HG03159 (cell line): ENCODE measurements around the gene DNPH1.

Experiments used
- ATAC-seq: cut with Tn5 transposase; IDR thresholded peaks from one replicate; pipeline ENCODE4 v1.9.1; 2021; ENCODE audit warnings: mild to moderate bottlenecking, moderate library complexity; ENCODE audit not compliant: unreplicated experiment

Gene DNPH1

DNA sequence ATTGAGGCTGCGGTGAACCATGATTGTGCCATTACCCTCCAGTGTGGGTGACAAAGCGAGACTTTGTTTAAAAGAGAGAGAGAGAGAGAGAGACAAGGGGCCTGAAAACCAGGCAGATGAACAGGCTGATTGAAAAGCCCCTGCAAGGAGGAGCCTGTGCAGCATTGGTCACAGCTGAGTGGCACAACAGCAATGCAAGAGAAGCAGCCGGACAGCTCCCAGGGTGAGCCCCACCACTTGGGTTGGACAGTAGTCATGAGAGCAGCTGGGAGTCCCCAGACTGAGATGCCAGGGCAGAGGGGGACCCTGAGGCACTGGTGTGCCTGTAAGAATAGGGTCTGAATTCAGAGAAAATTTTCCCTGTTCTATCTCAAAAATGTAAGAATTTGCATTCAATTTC is 10.2 kb downstream of the DNPH1 start:
- no peak for ATAC-seq

DNA sequence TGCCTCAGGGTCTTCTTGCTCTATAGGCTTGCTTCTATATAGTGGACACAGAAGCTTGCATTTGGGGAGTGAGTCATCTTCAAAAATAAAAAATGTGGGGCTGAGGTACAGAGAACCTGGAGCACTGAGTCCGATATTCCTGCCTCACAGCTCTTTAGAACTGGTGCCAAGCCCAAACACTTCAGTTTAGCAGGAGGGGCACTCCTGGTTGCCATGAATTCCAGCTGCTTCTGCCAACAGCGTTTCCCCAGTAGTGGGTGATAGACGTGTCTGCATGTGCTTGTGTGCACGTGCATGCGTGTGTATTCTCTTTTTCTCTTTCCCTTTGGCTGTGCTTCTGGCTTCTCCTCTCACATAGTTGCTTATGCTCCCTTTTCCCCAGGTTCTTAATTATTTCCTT is 11.9 kb downstream of the DNPH1 start:
- no peak for ATAC-seq

DNA sequence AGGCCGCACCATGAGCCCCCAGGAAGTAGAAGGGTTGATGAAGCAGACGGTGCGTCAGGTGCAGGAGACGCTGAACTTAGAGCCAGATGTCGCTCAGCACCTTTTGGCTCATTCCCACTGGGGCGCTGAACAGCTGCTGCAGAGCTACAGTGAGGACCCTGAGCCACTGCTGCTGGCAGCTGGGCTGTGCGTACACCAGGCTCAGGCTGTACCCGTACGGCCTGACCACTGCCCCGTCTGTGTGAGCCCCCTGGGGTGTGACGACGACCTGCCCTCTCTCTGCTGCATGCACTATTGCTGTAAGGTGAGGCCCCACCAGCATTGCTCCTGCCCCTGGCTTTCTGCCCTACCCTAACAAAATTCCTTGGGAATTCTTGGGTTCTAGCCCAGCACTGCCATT is 13.1 kb downstream of the DNPH1 start:
- ATAC-seq, result no peak

DNA sequence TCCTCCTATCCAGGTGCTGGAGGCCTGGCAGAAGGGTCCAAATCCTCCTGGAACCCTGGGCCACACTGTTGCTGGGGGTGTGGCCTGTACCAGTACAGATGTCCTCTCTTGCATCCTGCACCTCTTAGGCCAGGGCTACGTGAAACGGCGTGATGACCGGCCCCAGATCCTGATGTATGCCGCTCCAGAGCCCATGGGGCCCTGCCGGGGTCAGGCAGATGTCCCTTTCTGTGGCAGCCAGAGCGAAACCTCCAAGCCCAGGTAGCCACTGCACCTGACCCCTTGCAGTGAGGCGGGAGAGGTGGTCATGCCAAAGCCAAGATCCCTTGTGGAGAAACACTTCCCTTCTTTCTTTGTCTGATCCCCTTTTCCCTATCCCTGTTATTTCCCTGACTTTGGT is 14.2 kb downstream of the DNPH1 start:
- ATAC-seq, result no peak

GRCh38 chr6:43213431-43213830 is 15.8 kb downstream of the DNPH1 start:
- ATAC-seq, result no peak

GRCh38 chr6:43211955-43212354 is 17.3 kb downstream of the DNPH1 start:
- ATAC-seq, result no peak

DNA sequence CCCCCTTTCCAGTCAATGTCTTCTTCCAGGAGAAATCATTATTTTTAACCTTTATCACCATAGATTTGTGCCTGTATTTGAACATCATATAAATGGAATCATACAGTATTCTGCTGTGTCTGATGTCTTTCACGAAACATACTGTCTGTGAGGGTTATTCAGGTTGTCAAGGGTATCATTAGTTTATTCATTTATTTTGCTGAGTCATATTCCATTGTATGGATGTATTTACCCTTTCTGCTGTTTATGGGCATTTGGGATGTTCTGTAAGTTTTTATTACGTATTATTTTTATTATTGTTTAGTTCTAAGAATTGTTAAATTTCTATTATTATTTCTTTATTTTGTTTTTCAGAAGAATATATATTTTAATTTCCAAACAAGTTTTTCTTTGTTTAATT is 22.0 kb downstream of the DNPH1 start:
- no peak for ATAC-seq

GRCh38 chr6:43205849-43206248 is 23.4 kb downstream of the DNPH1 start:
- ATAC-seq, result no peak

DNA sequence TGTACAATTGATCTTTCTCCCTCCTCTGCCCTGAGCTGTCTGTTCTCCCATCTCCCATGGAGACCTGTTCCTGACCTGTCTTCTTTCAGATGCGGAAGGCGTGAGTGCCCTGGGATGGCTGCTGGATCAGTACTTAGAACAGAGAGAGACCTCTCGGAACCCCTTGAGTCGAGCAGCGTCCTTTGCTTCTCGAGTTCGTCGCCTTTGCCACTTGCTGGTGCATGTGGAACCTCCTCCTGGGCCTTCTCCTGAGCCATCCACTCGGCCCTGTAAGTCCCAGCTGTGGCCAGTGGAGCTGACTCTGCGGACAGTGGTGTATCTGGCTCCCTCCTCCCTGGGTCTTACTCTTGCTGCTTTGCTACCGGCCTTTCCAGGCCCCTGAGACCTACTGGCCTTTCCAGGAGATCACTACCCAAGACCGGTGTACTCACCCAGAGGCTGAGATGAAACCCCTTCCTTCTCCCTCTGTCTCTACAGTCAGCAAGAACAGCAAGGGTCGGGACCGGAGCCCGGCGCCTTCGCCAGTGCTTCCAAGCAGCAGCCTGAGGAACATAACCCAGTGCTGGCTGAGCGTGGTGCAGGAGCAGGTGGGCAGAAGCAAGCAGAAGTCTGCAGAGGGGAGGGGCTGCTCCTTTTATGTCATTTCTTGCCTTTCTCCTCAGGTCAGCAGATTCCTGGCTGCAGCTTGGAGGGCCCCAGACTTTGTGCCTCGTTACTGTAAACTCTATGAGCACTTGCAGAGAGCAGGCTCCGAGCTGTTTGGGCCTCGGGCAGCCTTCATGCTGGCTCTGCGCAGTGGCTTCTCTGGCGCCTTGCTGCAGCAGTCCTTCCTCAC is 24.8 kb downstream of the DNPH1 start:
- ATAC-seq, result no peak

DNA sequence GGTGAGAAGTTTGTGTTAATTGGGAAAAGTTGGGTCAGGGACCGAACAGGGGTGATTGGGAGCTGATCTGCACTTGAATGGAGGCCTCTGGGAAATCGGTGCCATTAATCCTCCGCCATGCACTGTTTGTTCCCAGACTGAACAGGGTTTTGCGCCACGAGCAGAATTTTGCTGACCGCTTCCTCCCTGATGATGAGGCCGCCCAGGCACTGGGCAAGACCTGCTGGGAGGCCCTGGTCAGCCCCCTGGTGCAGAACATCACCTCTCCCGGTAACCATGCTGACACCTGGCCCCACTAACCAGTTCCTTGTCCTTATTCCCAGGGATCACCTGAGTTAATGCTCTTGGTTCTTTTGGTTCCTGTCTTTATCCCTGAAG is 25.6 kb downstream of the DNPH1 start:
- ATAC-seq, result no peak

GRCh38 chr6:43203029-43203717 is 26.1 kb downstream of the DNPH1 start:
- ATAC-seq, result no peak

DNA sequence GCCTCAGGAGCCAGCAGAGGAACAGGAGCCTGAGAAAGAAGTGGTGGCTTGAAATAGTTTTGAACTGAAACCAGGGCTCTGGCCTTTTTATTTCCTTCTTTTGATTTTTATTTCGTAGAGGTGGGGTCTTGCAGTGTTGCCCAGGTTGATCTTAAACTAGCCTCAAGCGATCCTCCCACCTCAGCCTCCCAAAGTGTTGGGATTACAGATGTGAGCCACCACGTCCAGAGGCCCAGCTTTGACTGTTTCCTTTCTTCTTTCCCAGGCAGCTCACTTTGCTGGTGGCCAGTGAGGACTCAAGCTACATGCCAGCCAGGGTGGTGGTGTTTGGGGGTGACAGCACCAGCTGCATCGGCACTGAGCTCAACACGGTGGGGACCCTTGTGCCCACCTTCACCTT is 26.8 kb downstream of the DNPH1 start:
- no peak for ATAC-seq

DNA sequence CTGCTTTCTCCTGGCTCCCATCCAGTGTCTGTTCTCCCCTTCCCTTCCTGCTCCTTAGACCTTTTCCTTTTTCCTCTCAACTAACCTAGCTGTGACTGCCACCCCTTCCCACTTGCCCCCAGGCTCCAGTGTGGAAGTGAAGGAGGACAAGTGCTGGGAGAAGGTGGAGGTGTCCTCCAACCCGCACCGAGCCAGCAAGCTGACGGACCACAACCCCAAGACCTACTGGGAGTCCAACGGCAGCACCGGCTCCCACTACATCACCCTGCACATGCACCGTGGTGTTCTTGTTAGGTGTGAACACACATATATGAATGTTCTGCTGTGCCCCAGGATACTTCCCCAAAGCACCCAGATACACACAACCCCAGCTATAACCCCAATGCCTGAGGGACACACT is 28.7 kb downstream of the DNPH1 start:
- no peak for ATAC-seq

DNA sequence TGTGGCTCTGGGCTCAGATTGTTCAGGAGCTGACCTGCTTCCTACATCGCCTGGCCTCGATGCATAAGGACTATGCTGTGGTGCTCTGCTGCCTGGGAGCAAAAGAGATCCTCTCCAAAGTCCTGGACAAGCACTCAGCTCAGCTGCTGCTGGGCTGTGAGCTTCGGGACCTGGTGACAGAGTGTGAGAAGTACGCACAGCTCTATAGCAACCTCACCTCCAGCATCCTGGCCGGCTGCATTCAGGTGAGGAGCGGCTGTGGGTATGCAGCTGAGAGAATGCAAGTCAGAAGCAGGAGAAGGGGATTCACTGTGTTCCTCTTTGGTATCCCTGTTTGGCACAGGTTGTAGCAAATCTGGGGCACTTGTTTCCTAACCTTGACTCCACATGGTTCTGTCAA is 29.4 kb downstream of the DNPH1 start:
- no peak for ATAC-seq

DNA sequence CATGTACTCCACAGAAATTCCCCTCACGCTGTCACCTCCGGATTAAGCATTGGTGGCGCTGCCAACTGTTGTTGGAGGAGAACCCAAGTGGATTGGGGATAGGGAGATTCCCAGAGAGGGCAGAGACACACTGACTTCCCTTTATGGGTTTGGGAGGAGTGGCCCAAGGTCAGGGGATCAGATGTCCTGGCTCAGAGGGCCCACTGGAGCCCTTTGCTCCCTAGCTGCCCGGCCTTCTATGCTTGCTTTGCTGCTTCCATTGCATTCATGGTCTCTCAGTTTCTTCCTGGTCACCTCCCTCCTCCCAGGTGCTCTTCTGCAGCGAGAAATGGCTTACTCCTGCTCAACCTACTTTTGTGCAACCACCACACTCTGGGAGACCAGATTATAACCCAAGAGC is 32.9 kb downstream of the DNPH1 start:
- ATAC-seq, result no peak

GRCh38 chr6:43193929-43194328 is 35.4 kb downstream of the DNPH1 start:
- no peak for ATAC-seq

DNA sequence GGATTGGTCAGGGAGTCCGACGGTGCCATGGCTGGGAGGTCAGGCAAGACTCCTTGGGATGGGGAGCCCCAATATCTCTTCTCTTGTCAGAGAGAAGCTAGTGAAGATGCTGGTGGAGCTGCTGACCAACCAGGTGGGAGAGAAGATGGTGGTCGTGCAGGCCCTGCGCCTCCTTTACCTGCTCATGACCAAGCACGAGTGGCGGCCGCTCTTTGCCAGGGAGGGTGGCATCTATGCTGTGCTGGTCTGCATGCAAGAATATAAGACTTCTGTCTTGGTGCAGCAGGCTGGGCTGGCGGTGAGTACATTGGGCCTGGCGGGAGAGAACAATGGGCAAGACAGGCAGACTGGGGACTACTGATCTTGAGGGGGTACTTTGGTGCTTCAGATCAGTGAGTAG is 36.4 kb downstream of the DNPH1 start:
- ATAC-seq, result no peak

GRCh38 chr6:43189776-43190304 is 39.4 kb downstream of the DNPH1 start:
- no peak for ATAC-seq

DNA sequence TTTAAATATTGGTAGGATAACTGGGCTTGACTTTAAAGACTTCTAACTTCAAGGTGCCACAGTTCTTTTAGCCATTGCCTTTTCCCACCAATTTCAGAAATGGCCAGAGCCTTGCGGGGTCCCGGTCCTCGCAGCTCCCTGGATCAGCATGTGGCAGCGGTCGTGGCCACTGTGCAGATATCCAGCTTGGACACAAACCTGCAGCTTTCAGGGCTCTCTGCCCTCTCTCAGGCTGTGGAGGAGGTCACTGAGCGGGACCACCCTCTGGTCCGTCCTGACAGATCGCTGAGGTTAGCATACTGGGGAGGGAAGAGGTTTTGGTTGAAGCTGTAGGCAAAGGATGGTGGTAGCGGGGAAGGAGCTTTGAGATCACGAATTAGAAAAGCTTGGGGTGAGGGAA is 40.9 kb downstream of the DNPH1 start:
- ATAC-seq, result no peak

GRCh38 chr6:43187821-43188220 is 41.5 kb downstream of the DNPH1 start:
- ATAC-seq, result no peak

DNA sequence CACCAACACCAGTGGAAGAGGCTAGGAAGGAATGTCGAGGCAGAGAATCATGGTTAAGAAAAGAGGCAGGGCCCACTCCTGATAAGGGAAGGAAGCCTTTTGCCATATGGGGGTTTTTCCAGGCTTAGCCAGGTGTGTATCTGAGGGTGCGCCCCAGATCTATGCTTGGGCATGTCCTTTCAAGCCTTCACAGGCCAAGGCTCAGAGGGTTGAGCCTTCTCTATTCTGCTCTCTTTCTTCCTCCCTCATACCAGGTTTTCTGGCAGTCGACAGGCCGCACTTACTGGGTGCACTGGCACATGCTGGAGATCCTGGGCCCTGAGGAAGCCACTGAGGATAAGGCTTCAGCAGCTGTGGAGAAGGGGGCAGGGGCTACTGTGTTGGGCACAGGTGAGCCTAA is 42.6 kb downstream of the DNPH1 start:
- ATAC-seq, result no peak

- no peak for ATAC-seq
These were observed 43.3 kb downstream of the DNPH1 start for GRCh38 chr6:43186019-43186418.
